Fibroblast of peridontal ligament (primary cell): ENCODE results near the gene FBXO22.
"Not testable (repeated sequence)": the region's sequence is repeated elsewhere in the genome, so short reads cannot be mapped to it uniquely, and the experiment has no call there.

Experiments used
- DNase-seq: peaks from one replicate; pipeline ENCODE4 v3.0.0-alpha.2; 2010; ENCODE audit errors: extremely low read depth

The FBXO22 gene

GRCh38 chr15:75920079-75920478 lies 16.4 kb downstream of the FBXO22 start:
- peak; percentile 34 for DNase-seq

- peak; percentile 86 for DNase-seq
These were observed 18.3 kb downstream of the FBXO22 start for GRCh38 chr15:75921732-75922703.

DNA sequence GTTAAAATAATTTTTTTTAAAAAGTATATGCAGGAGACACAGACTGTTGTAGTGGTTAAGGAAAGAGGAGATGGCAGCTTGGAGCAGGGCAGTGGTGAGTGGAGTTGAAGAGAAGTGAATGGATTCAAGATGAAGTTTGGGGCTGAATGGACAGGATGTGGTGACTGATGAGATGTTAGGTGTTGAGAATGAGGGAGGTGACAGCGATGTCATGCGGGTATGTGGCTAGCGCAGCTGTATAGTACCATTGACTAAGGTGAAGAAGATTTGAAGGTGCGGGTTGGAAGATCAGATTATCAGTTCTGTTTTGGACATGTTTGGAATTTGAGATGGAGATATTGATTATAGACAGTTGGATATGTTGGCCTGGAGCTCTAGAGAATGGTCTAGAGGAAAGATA lies 20.1 kb downstream of the FBXO22 start:
- DNase-seq, result no peak

DNA sequence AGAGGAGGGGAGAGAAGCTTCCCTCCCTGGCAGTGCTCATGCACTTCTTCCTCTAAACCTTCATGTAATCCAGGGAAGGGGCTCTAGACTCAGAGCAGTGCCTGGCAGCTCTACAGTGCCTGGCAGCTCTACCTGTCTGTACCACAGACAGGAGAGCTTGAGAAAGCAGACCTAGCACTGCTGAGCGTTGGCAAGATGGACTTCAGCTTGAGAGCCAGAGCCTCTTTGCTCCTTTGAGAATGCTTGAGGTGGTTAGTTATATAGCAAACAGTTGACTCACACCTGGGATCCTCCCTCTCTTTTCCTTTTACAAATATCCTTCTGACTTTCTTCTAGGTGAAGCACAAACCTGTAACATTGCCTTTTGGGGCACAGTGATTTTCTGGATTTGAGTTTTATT lies 20.9 kb downstream of the FBXO22 start:
- no peak for DNase-seq

GRCh38 chr15:75925440-75925839 lies 21.8 kb downstream of the FBXO22 start:
- no peak for DNase-seq

DNA sequence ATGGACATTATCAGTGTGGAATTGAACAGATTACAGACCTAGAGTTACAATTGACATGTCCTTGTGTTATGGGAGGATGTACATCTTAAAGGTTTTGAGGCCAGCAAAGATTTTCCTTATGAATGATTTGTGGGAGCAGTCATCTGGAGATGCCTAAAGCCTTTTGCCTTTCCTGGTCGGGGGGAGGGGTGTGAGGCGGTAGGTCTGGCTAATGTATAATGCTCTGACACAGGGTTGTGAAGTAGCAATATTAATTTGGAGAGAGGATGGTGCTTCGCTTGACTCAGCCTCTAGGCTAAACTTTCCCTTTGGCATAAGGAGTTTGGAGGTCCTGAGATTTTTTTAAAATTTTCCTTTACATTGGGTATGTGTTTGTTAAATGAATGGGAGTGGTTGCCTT lies 23.3 kb downstream of the FBXO22 start:
- DNase-seq, result no peak

- DNase-seq, result no peak
These were observed 23.9 kb downstream of the FBXO22 start for GRCh38 chr15:75927601-75928000.

GRCh38 chr15:75928680-75929608 lies 25.3 kb downstream of the FBXO22 start:
- DNase-seq, result peak; percentile 20

GRCh38 chr15:75929799-75930565 lies 26.3 kb downstream of the FBXO22 start:
- DNase-seq, result no peak

DNA sequence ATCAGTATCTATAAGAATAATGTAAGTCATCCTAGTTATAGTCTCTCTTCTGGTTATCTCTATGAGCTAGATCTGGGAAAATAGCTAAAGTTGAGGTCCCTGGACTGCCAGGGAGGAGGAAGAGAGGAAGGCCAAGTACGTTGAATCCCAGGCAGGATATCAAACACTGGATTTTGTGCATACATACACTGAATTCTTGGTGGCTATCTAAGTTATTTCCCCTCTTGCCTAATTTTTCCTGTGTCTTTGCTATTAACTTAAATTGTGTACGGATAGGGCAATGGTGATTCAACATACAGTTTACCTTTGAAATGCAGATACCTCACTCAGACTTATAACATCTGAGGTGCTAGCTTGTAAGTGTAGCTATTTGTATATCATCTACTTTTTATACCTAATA lies 27.2 kb downstream of the FBXO22 start:
- no peak for DNase-seq

DNA sequence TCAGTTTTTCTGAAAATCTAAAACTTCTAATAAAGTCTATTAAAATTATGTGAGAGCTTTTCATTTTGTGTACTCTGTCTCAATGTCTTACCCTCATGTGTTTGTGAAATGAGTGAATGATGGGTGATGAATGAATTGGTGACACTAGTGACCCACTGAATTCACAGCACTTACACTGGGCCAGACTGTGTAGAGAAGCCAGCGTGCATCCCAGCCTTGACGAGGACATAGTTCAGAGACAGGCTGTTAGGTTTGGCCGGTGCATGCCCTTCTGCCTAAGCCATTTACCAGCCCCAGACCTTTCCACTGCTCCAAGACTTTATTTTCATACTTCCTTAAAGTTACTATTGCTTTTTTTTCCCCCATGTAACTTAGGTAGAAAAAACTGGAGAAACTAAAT lies 38.8 kb downstream of the FBXO22 start:
- no peak for DNase-seq

DNA sequence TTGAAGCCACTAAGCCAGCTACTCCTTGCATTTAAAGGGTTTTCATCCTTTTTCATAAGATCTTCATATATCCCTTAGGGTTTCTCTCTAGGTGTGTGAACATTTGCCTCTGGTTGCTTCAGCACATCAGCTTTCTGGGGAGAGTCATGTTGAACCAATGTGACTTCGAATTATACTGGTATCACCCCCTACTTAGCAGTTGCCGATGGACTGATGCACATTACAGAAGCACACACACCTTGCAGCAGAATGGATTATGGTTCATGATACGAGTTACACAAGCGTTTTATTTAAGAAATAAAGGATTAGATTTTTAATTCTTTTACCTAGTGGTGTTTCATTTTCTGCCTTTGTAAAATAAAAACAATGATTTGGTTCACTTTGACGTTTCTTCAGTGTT lies 39.6 kb downstream of the FBXO22 start:
- DNase-seq, result no peak

DNA sequence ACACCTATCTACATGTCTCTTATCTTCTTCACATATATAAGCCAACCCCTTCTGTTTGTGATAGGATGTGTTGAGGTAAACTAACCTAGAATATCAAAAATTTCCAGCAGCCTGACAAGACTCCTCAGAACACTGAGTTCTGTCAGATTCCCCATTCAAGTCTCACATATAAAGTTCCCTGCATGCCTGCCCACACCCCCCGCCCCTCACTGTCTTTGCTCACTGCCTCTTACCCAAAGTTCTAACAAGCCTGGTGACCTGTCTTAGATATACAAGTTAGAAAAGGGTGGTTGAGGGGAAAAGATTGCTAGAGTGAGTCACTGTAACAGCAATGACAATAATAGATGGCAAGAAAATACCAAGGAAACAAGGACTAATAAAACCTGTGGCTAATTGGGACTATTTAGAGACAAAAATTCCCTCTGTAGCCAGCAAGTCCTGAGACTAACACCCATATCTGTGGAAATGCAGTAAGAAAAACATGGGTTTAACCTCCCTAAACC lies 40.1 kb downstream of the FBXO22 start:
- DNase-seq, result no peak

DNA sequence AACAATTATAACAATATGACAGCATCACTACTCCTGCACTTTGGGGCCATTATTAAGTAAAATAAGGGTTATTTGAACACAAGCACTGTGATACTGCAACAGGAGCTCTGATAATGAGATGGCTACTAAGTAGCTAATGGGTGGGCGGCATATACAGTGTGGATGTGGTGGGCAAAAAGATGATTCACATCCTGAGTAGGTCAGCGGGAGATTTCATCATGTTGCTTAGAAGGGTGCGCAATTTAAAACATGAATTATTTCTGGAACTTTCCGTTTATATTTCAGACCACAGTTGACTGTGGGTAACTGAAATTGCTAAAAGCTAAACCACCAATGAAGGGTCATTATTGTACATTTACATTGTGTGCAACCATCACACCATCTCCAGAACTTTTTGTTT lies 42.3 kb downstream of the FBXO22 start:
- peak; percentile 53 for DNase-seq

DNA sequence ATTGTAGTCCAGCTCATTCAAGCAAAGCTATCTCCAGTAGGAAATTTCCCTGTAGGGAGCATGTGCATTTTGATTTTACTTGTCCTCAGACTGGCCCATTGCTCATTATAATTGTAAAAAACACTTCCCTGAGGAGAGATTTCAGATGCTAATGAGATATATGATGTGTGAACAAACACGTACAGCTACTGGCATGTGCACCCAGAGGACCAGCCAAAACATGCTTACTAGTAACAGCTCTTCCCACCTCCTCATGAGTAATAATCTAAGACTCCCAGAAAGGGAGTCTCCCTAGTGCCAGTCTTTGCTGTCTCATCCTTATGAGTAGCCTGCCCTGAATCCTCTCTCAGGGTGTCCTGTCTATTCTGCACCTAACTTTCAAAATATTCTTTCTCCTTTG lies 43.4 kb downstream of the FBXO22 start:
- peak; percentile 31 for DNase-seq

DNA sequence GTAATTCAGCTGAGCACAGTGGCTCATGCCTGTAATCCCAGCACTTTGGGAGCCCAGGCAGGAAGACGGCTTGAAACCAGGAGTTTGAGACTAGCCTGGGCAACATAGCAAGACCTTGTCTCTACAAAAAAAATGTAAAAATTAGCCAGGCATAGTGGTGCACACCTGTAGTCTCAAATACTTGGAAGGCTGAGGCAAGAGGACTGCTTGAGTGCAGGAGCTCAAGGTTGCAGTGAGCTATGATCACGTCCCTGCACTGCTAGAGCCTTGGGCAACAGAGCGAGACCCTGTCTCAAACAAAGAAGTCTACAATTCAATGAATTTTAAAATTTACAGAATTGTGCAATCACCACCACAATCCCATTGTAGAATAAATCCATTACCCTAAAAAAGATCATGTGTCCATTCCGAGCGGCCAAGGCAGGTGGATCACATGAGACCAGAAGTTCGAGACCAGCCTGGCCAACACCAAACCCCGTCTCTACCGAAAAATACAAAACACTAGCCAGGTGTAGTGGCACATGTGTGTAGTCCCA lies 45.2 kb downstream of the FBXO22 start:
- no peak for DNase-seq

GRCh38 chr15:75952525-75952924 lies 48.8 kb downstream of the FBXO22 start:
- DNase-seq, result no peak

GRCh38 chr15:75955720-75956119 lies 52.0 kb downstream of the FBXO22 start:
- no peak for DNase-seq

DNA sequence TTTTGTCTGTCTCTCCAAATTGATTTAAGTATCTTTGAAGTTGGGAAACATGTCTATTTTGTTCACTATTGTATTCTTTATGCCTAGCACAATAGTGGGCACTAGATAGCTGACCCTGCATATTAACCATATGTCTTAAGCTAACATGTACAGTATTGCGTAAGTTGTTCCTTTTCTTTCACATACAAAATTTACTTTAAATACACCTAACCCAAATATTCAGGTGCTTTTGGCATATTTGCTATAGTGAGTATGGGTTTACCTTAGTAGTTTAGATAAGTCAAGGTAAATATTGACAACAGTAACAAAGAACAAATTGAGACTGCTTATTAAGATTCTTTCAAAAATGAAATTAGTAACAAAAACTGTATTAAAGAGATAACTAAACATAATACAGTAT lies 57.7 kb downstream of the FBXO22 start:
- no peak for DNase-seq

GRCh38 chr15:75966073-75966472 lies 62.4 kb downstream of the FBXO22 start:
- DNase-seq, result peak; percentile 76

DNA sequence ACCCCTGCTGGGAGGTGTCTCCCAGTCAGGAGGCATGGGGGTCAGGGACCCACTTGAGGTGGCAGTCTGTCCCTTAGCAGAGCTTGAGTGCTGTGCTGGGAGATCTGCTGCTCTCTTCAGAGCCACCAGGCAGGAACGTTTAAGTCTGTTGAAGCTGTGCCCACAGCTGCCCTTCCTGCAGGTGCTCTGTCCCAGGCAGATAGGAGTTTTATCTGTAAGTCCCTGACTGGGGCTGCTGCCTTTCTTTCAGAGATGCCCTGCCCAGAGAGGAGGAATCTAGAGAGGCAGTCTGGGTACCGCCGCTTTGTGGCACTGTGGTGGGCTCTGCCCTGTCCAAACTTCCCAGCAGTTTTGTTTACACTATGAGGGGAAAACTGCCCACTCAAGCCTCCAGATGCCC lies 73.1 kb downstream of the FBXO22 start:
- DNase-seq, result not testable (repeated sequence)
